Osteocyte (in vitro differentiated cells): Measurements from ENCODE around the gene OLFML1. TPM values are rescaled to one million over a fixed set of nuclear protein-coding genes. Genes with fewer than 3 reads are reported as not detected.

ENCODE experiments used
- DNase-seq: peaks from one replicate; pipeline ENCODE4 v3.0.0; 2021; ENCODE audit warnings: mixed read lengths; ENCODE audit not compliant: unreplicated experiment; ENCODE audit errors: extremely low spot score
- H3K27ac Mint-ChIP-seq: one replicate; pipeline ENCODE4 v1.8.0; 2021; ENCODE audit warnings: mild to moderate bottlenecking, mixed read lengths; ENCODE audit not compliant: unreplicated experiment
- H3K27me3 Mint-ChIP-seq: one replicate; pipeline ENCODE4 v1.8.0; 2021; ENCODE audit warnings: mixed read lengths; ENCODE audit not compliant: unreplicated experiment
- H3K36me3 Mint-ChIP-seq: one replicate; pipeline ENCODE4 v1.8.0; 2021; ENCODE audit warnings: mixed read lengths; ENCODE audit not compliant: unreplicated experiment
- H3K4me1 Mint-ChIP-seq: one replicate; pipeline ENCODE4 v1.8.0; 2021; ENCODE audit warnings: mixed read lengths; ENCODE audit not compliant: unreplicated experiment
- H3K4me3 Mint-ChIP-seq: one replicate; pipeline ENCODE4 v1.8.0; 2021; ENCODE audit warnings: mild to moderate bottlenecking, moderate library complexity, mixed read lengths; ENCODE audit not compliant: unreplicated experiment
- H3K9me3 Mint-ChIP-seq: one replicate; pipeline ENCODE4 v1.8.0; 2021; ENCODE audit warnings: mixed read lengths; ENCODE audit not compliant: unreplicated experiment
- total RNA-seq: library from RNA; stranded (reverse); gene quantifications from 2 replicates; pipeline ENCODE4 v1.2.1, GENCODE V29; 2021
- TF ChIP-seq, protein P1 (sequence below): fragments of 200-600 bp; sonication (generic); IDR thresholded peaks from 2 replicates; pipeline ENCODE4 v1.5.0; 2021; ENCODE audit warnings: antibody characterized with exemption, mild to moderate bottlenecking, moderate library complexity

OLFML1 gene
- total RNA-seq, 1 donor from 2014 or later = 59.7 TPM

DNA sequence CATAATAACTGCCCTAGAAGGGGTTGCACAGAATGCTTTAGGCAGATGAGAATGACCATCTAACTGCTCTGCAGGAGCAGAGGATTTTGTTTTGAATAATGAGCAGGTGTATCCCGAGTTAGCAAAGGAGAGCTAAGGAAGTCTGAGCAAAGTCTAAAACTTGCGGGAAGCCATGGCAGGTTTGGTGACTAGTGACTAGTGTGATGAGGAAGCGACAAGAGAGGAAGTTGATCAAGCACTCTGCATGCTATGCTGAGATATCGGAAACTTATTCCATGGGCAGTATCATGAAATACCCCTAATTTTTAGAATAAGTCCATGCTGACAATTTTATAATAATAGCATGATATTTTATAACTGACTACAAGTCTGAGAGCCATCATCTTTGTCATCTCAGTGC lies 12.9 kb downstream of the OLFML1 start:
- Mint-ChIP-seq H3K4me3 (no peak overlapping the region), H3K27me3 (no peaks in the 10 kb centered on the region), H3K27ac (no peak overlapping the region), H3K4me1 (no peaks in the 10 kb centered on the region), H3K36me3 (peaks cover 12% of the 10 kb centered on the region), H3K9me3 (no peaks in the 10 kb centered on the region)
- no peak for DNase-seq
- TF ChIP-seq, protein P1, sequence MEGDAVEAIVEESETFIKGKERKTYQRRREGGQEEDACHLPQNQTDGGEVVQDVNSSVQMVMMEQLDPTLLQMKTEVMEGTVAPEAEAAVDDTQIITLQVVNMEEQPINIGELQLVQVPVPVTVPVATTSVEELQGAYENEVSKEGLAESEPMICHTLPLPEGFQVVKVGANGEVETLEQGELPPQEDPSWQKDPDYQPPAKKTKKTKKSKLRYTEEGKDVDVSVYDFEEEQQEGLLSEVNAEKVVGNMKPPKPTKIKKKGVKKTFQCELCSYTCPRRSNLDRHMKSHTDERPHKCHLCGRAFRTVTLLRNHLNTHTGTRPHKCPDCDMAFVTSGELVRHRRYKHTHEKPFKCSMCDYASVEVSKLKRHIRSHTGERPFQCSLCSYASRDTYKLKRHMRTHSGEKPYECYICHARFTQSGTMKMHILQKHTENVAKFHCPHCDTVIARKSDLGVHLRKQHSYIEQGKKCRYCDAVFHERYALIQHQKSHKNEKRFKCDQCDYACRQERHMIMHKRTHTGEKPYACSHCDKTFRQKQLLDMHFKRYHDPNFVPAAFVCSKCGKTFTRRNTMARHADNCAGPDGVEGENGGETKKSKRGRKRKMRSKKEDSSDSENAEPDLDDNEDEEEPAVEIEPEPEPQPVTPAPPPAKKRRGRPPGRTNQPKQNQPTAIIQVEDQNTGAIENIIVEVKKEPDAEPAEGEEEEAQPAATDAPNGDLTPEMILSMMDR = no peak

DNA sequence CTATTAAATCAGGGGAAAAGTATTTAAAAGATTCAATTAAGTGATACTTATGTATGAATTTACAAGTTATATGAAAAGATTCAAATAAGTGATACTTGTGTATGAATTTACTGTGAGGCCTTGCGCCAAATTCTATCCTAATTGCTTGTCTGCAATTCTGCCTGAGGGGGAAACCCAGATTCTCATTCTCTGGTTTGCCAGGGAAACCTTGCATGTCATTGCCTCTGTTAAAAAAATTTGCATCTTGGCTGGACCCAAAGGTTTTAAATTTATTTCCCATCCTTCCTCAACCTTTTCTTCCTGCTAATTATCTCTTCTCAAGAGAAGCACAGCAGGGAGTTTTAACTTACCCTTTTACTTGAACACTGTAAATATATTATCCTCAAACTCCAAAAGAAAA lies 13.8 kb downstream of the OLFML1 start:
- Mint-ChIP-seq H3K27me3 (no peaks in the 10 kb centered on the region), H3K36me3 (peaks cover 11% of the 10 kb centered on the region), H3K4me3 (no peak overlapping the region), H3K9me3 (no peaks in the 10 kb centered on the region), H3K4me1 (no peaks in the 10 kb centered on the region), H3K27ac (no peak overlapping the region)
- DNase-seq = no peak
- TF ChIP-seq, protein P1 = no peak

DNA sequence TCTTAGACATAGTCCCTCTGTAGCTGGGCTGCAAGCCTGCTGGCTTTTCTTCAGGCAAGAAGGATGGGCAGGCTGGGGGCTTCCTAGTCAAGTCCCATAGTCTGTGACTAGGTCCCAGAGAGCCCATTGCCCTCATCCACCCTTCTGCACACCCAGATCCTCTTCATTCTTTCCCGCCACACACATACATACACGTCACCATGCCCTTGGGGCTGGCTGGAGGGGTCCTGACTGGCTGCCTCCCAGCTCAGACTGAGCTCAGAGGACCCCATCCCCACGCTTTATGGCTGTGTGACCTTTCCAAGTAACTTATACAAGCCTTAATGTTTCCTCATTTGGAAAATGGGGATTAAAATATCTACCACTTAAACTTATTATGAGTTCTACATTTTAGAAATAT lies 14.9 kb downstream of the OLFML1 start:
- no peaks in the 10 kb centered on the region for H3K9me3 Mint-ChIP-seq
- H3K36me3 Mint-ChIP-seq = peaks cover 5% of the 10 kb centered on the region
- no peak for DNase-seq
- no peaks in the 10 kb centered on the region for H3K27me3 Mint-ChIP-seq
- H3K27ac Mint-ChIP-seq = no peak overlapping the region
- TF ChIP-seq, protein P1 = no peak
- no peak overlapping the region for H3K4me3 Mint-ChIP-seq
- H3K4me1 Mint-ChIP-seq = no peaks in the 10 kb centered on the region

DNA sequence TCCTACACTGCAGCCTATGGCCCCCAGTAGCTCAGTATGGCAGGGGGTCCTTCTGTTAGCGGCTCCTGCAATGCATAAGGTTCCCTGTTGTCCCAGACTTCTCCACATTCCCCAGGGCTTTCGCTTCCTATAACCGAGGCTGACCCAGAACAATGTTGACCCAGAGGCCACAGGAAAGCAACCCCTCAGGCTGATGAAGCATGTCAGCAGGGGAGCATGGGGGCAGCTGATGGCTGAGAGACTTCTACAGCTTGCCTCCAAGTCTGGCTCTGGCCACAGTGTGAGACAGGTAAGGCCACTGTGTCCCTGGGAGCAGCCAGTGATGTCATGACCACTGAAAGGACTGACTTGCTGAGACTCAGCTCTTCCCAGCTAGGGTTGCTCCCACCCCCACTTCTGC lies 15.9 kb downstream of the OLFML1 start:
- Mint-ChIP-seq H3K27ac (no peak overlapping the region), H3K9me3 (no peaks in the 10 kb centered on the region), H3K36me3 (peaks cover 2% of the 10 kb centered on the region), H3K4me3 (no peak overlapping the region), H3K4me1 (no peaks in the 10 kb centered on the region), H3K27me3 (no peaks in the 10 kb centered on the region)
- DNase-seq = no peak
- TF ChIP-seq, protein P1 = no peak

DNA sequence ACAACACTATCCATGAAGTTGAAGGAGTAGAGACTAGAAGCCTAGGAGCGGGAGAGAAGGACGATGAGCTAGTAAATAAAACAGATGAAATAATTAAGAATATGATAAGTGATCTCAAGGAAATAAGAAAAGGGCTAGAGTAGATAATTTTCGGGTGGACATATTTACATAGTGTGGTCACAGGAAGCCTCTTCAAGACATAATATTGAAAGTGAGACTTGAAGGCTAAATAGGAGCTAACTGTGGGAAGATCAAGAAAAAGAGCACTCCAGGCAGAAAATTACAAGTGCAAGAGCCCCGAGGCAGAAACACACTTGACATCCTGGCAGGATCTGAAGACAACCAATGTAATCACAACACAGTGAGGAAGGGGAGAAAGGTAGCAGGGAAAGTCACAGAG lies 16.6 kb downstream of the OLFML1 start:
- H3K4me1 Mint-ChIP-seq = no peaks in the 10 kb centered on the region
- no peaks in the 10 kb centered on the region for H3K36me3 Mint-ChIP-seq
- H3K27ac Mint-ChIP-seq = no peak overlapping the region
- H3K27me3 Mint-ChIP-seq = no peaks in the 10 kb centered on the region
- no peak for DNase-seq
- no peak overlapping the region for H3K4me3 Mint-ChIP-seq
- TF ChIP-seq, protein P1 = no peak
- H3K9me3 Mint-ChIP-seq = no peaks in the 10 kb centered on the region
